GM23248 (cell line): ENCODE data around the gene TMEM231.

ENCODE experiments used
- EZH2 ChIP-seq: fragments of 200-600 bp; sonication (generic); IDR thresholded peaks from 2 replicates; pipeline ENCODE4 v1.6.1; 2018; ENCODE audit warnings: antibody characterized with exemption, mild to moderate bottlenecking; ENCODE audit not compliant: insufficient read depth, poor library complexity, severe bottlenecking
- EZH2phosphoT487 ChIP-seq: fragments of 200-600 bp; sonication (generic); IDR thresholded peaks from 2 replicates; pipeline ENCODE4 v1.6.1; 2018; ENCODE audit warnings: antibody characterized with exemption, moderate library complexity, mild to moderate bottlenecking, low read depth; ENCODE audit not compliant: insufficient read depth

DNA sequence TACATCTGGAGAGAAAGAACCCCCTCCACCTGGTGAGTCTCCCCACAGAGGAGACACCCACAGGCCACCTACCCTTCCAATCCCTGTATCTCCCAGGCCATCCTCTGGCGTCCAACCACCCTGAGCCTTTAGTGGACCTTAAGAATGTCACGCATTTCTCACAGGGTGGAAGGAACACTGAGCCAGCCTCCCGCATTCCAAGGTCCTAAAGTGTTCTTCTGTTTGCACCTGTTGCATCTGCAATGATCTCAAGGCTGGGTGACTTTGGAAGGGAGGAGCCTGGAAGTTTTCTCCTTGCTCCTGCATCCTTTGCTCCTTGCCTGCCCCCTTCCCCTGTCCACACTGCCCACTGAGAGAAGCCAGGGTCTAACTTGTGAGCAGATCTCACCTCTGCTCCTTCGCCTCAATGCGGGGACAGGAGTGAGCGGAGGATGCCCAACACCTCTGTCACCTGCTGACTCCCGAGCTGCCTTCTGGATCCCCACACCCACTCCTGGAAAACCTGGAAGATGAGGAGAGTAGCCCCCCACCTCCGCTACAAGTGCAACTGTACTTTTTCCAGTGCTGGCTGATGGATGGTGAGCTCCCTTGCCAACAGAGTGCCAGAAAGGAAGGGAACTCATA is 23.8 kb downstream of the TMEM231 start:
- TF ChIP-seq EZH2 (no peak), EZH2phosphoT487 (no peak)
